ENCODE data around the gene AUTS2. TPM values are rescaled to one million over a fixed set of nuclear protein-coding genes. Genes with fewer than 3 reads are reported as not detected.

Gene AUTS2
- total RNA-seq, 1 donor from 2014 or later, result 56.0 TPM

DNA sequence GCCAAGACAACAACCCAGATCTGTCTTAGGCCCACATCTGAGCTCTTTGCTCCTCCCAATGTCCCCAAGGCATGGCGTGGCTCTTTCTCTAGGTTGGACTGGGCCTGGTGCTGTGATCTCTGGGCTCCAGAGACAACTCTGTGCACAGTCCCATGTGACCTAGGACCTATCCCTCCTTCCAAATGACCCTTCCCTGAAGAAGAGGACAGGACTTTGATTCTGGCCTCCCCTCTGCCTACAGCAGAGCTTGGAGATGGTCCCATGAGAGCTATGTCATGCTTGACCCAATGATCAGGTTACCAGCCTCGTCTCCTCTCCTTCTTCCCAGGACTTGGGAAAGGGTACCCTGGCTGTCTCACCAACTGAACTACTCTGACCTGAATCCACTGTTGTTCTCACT, 1237.4 kb downstream of the AUTS2 start:
- no peaks in the 10 kb centered on the region for H3K4me1 ChIP-seq
- H3K27ac ChIP-seq, result no peak overlapping the region
- ATAC-seq, result no peak
- H3K27me3 ChIP-seq, result no peaks in the 10 kb centered on the region
- intact Hi-C loops (cut with DNase I), result no loop called here
- no peak overlapping the region for H3K4me3 ChIP-seq
- H3K36me3 ChIP-seq, result no peaks in the 10 kb centered on the region
- no peak for DNase-seq
- no peaks in the 10 kb centered on the region for H3K9me3 ChIP-seq
- TF ChIP-seq, protein P1, sequence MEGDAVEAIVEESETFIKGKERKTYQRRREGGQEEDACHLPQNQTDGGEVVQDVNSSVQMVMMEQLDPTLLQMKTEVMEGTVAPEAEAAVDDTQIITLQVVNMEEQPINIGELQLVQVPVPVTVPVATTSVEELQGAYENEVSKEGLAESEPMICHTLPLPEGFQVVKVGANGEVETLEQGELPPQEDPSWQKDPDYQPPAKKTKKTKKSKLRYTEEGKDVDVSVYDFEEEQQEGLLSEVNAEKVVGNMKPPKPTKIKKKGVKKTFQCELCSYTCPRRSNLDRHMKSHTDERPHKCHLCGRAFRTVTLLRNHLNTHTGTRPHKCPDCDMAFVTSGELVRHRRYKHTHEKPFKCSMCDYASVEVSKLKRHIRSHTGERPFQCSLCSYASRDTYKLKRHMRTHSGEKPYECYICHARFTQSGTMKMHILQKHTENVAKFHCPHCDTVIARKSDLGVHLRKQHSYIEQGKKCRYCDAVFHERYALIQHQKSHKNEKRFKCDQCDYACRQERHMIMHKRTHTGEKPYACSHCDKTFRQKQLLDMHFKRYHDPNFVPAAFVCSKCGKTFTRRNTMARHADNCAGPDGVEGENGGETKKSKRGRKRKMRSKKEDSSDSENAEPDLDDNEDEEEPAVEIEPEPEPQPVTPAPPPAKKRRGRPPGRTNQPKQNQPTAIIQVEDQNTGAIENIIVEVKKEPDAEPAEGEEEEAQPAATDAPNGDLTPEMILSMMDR (IDR thresholded peaks at IDR 0.05), result no peak

DNA sequence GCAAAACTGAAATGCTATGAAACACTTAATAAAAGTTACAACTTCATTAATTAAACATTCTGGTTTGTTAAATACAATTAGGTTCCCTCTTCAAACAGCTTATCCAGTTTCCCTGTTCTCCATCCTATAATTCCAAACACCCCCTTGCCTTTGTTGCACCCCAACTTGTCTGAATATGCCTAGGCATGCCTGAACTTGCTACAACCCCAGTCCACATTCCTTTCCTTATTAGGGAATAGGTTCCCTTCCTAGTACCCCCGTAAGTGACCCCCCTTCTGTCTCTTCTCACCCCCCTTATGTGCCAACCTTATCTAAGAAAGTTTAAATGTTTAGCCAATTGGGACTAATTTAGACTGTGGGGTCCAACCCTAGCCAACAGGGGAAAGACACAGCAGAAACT, 1238.0 kb downstream of the AUTS2 start:
- no peak for DNase-seq

DNA sequence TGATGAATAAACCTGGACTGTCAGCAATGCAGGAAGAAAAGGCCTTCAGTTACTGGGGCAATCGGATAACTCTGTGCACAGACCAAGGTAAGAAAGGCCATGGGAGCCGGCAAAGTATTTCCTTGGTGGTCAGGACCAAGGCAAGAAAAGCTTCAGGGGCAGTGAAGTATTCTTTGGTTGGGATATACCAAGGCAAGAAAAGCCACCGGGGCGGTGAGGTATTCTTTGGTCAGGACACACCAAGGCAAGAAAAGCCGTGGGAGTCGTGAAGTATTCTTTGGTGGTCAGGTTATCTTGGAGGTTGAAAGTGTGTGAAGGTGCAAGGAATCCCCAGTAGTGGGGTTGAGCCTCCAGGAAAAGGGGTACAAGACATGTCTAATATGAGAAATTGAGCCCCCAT, 1238.7 kb downstream of the AUTS2 start:
- no peak overlapping the region for H3K4me3 ChIP-seq
- no peak for ATAC-seq
- H3K27me3 ChIP-seq, result no peaks in the 10 kb centered on the region
- no peak for DNase-seq
- H3K36me3 ChIP-seq, result no peaks in the 10 kb centered on the region
- no peak overlapping the region for H3K27ac ChIP-seq
- no peaks in the 10 kb centered on the region for H3K4me1 ChIP-seq
- H3K9me3 ChIP-seq, result no peaks in the 10 kb centered on the region
- intact Hi-C loops (cut with DNase I), result no loop called here
- TF ChIP-seq, protein P1 (IDR thresholded peaks at IDR 0.05), result no peak

More for the DNA sequence above, 1238.0 kb downstream of the AUTS2 start:
- ATAC-seq, result no peak
- no peak overlapping the region for H3K4me3 ChIP-seq
- H3K27me3 ChIP-seq, result no peaks in the 10 kb centered on the region
- no peaks in the 10 kb centered on the region for H3K36me3 ChIP-seq
- TF ChIP-seq, protein P1 (IDR thresholded peaks at IDR 0.05), result no peak
- intact Hi-C loops (cut with DNase I), result no loop called here
- no peak overlapping the region for H3K27ac ChIP-seq
- H3K4me1 ChIP-seq, result no peaks in the 10 kb centered on the region
- H3K9me3 ChIP-seq, result no peaks in the 10 kb centered on the region

DNA sequence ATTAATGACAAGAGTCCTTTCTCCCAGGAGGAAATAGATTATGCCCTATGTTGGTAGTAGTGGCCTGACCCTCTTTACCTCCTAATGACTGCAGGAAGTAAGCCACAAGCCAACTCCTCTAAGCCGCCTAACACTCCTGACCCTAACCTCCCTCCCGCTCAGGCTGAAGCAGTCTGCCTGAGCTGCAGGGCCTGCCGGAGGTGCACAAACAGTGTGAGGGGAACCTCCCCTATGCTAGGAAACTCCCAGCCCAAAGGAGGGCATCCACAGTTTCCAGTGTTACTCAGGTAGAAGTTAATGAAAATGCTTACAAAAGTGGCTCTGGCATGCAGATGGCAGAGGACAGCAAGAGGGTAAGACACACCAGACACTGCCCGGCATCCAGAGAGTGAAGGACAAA, 1239.3 kb downstream of the AUTS2 start:
- TF ChIP-seq, protein P1 (IDR thresholded peaks at IDR 0.05), result no peak
- H3K9me3 ChIP-seq, result no peaks in the 10 kb centered on the region
- ATAC-seq (no peak), DNase-seq (no peak)
- no peaks in the 10 kb centered on the region for H3K36me3 ChIP-seq
- intact Hi-C loops (cut with DNase I), result no loop called here
- H3K27ac ChIP-seq, result no peak overlapping the region
- no peak overlapping the region for H3K4me3 ChIP-seq
- H3K27me3 ChIP-seq, result no peaks in the 10 kb centered on the region
- no peaks in the 10 kb centered on the region for H3K4me1 ChIP-seq

DNA sequence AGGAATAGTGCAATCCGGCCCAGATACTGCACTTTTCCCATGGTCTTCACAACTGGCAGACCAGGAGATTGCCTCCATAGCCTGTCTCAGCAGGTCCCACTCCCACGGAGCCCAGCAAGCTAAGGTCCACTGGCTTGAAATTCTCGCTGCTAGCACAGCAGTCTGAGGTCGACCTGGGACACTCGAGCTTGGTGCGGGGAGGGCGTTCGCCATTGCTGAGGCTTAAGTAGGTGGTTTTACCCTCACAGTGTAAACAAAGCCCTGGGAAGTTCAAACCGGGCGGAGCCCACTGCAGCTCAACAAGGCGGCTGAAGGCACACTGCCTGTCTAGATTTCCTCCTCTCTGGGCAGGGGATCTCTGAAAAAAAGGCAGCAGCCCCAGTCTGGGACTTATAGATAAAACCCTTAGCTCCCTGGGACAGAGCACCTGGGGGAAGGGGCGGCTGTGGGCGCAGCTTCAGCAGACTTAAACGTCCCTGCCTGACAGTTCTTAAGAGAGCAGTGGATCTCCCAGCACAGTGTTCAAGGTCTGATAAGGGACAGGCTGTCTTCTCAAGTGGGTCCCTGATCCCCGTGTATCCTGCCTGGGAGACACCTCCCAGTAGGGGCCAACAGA, 1240.1 kb downstream of the AUTS2 start:
- no peak overlapping the region for H3K4me3 ChIP-seq
- H3K36me3 ChIP-seq, result no peaks in the 10 kb centered on the region
- TF ChIP-seq, protein P1 (IDR thresholded peaks at IDR 0.05), result no peak
- intact Hi-C loops (cut with DNase I), result no loop called here
- H3K27ac ChIP-seq, result no peak overlapping the region
- DNase-seq, result no peak
- H3K4me1 ChIP-seq, result no peaks in the 10 kb centered on the region
- H3K27me3 ChIP-seq, result no peaks in the 10 kb centered on the region
- peak; percentile 34 for ATAC-seq
- no peaks in the 10 kb centered on the region for H3K9me3 ChIP-seq
